Measurements from ENCODE around the gene GPER1.
"Not testable (repeated sequence)": the region's sequence is repeated elsewhere in the genome, so short reads cannot be mapped to it uniquely, and the experiment has no call there.

GPER1 gene

DNA sequence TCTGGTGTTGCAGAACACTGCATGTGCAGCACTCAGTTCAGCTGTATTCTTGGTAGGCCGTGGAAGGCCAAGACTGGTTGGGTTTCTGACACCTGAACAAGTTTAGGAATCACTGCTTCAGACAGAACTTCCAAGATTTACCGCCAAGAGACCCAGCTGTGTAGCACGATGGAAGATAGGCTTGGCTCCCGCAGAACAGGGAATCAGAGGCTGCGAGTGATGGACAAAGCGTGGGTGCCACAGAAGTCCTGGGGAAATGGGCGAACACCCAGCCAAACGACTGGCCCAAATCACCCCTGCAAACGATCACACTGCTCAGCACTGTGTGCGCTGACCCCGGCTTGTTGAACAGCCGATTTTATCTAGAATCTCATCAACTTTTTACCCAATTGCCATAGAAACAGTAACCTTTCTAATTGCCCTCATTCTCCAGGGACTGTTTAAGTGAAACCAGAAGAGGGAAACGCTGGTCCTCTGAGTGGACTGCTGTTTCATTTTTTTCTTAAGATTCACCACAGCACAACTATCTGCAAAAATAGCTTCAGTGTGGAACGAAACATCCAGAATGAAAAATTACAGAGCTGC lies 54.2 kb downstream of the GPER1 start:
- DNase-seq (ENCODE audit: low read depth in 3 of 3): no peak

DNA sequence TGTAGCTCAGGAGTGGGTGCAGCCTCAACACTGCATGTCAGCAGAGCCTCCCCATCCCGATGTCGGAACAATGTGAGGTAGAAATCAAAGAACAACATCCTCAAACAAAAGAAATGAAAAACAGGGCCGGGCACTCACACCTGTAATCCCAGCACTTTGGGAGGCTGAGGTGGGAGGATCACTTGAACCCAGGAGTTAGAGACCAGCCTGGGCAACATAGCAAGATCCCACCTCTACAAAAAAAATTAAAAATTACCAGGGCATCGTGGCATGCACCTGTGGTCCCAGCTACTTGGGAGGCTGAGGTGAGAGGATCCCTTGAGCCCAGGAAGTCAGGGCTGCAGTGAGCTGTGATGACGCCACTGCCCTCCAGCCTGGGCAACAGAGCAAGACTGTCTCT lies 55.1 kb downstream of the GPER1 start:
- not testable (repeated sequence) for DNase-seq (ENCODE audit: low read depth in 3 of 3)

Measured in stimulated activated CD4-positive, alpha-beta T cell treated with anti-CD3 and anti-CD28 coated beads, TNF-alpha, amount 100 ng/mL, for 24 hours (primary cell).